Caco-2 (cell line): ENCODE measurements around the gene TIMM13. TPM values are rescaled to one million over a fixed set of nuclear protein-coding genes. Genes with fewer than 3 reads are reported as not detected.

Experiments
- BruUV-seq: library from RNA; stranded (reverse); fragments of 400-500 nt; replicated peaks from 2 replicates; lab custom pipeline; 2021; lab: Mats Ljungman, UMichigan
- CTCF ChIA-PET: fragments of 300-600 bp; sonication (Branson Sonifier 250); formaldehyde crosslinking; loops from one replicate; lab custom pipeline; 2022; ENCODE audit warnings: antibody characterized with exemption; lab: Charles Lee
- POLR2A ChIA-PET: fragments of 300-600 bp; sonication (Branson Sonifier 250); formaldehyde crosslinking; loops from one replicate; lab custom pipeline; 2022; ENCODE audit warnings: antibody characterized with exemption; lab: Charles Lee
- DNase-seq, 2 experiments: peaks; one replicate each; pipeline versions ENCODE4 v3.0.0 to v3.0.0-alpha.2; 2020 to 2022
- H3K27me3 ChIP-seq: replicated peaks from 2 replicates; pipeline ENCODE4 v1.6.0; 2011; ENCODE audit warnings: low read length; ENCODE audit not compliant: control insufficient read depth, insufficient read depth
- H3K36me3 ChIP-seq: 2 replicates; pipeline ENCODE4 v1.5.1; 2011; ENCODE audit warnings: low read length; ENCODE audit not compliant: control insufficient read depth, insufficient read depth
- H3K4me1 ChIP-seq: fragments of 250-450 bp; sonication (Bioruptor Pico); 2 replicates; pipeline ENCODE4 v1.5.1; 2020; ENCODE audit warnings: mild to moderate bottlenecking
- H3K4me3 ChIP-seq: 2 replicates; pipeline ENCODE4 v1.5.1; 2011; ENCODE audit warnings: low read depth, mild to moderate bottlenecking, control low read depth, low read length
- H3K9me3 ChIP-seq: fragments of 250-450 bp; sonication (Bioruptor Pico); 2 replicates; pipeline ENCODE4 v1.5.1; 2020; ENCODE audit warnings: mild to moderate bottlenecking, moderate library complexity
- H3K27ac Mint-ChIP-seq: one replicate; pipeline ENCODE4 v1.8.0; 2022; ENCODE audit warnings: mixed read lengths; ENCODE audit not compliant: unreplicated experiment
- H3K27me3 Mint-ChIP-seq: one replicate; pipeline ENCODE4 v1.8.0; 2022; ENCODE audit warnings: mixed read lengths; ENCODE audit not compliant: insufficient read depth, unreplicated experiment
- H3K36me3 Mint-ChIP-seq: one replicate; pipeline ENCODE4 v1.8.0; 2022; ENCODE audit warnings: mild to moderate bottlenecking, mixed read lengths; ENCODE audit not compliant: insufficient read depth, unreplicated experiment
- H3K4me1 Mint-ChIP-seq: one replicate; pipeline ENCODE4 v1.8.0; 2022; ENCODE audit warnings: low read depth, mixed read lengths; ENCODE audit not compliant: unreplicated experiment
- H3K4me3 Mint-ChIP-seq: one replicate; pipeline ENCODE4 v1.8.0; 2022; ENCODE audit warnings: mild to moderate bottlenecking, moderate library complexity, mixed read lengths; ENCODE audit not compliant: unreplicated experiment
- H3K9me3 Mint-ChIP-seq: one replicate; pipeline ENCODE4 v1.8.0; 2022; ENCODE audit warnings: mixed read lengths; ENCODE audit not compliant: unreplicated experiment
- intact Hi-C: fragments of 100-400 bp; cut with micrococcal nuclease; formaldehyde crosslinking; loops from one replicate; pipeline ENCODE4 v1.10.0; 2022; ENCODE audit not compliant: unreplicated experiment
- total RNA-seq: library from RNA; stranded (reverse); gene quantifications from 2 replicates; pipeline ENCODE4 v1.2.3, GENCODE V29; 2022
- TF ChIP-seq, protein P1 (sequence below), 2 experiments: fragments of 200-600 bp in 1 of 2; IDR thresholded peaks; 1 replicate in 1 of 2; 2 replicates in 1 of 2; pipeline versions ENCODE4 v1.5.1 to v1.8.0; 2011 to 2022; ENCODE audit warnings: antibody characterized with exemption in 1 of 2, control low read depth in 1 of 2, inconsistent platforms in 1 of 2, low read depth in 1 of 2, low read length in 1 of 2, mild to moderate bottlenecking in 1 of 2, moderate library complexity in 1 of 2; ENCODE audit not compliant: insufficient read depth in 1 of 2, severe bottlenecking in 1 of 2, unreplicated experiment in 1 of 2

The TIMM13 gene
- total RNA-seq, 1 experiment from 2014 or later = 200 TPM

DNA sequence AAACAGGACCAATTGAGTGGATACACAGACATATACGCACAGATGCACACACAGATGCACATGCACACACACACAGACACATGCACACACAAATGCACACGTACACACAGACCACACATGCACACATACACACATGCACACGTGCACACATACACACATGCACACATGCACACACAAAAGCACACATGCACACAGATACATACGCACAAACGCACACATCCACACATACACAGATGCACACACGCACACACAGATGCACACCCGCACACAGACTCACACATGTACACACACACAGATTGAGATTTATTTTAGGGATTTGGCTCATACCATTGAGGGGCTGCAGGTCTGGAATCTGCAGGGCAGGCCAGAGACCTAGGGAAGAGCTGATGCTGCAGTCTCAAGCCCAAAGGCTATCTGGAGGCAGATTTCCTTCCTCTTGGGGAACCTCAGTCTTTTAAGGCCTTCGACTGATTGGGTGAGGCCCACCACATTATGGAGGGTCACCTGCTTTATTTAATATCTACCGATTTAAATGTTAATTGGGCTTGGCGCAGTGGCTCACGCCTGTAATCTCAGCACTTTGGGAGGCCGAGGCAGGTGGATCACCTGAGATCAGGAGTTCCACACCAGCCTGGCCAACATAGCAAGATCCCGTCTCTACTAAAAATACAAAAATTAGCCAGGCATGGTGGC lies 44.7 kb downstream of the TIMM13 start:
- peaks cover 5% of the 10 kb centered on the region; the same call in 1 of the 2 replicates for H3K4me1 ChIP-seq
- TF ChIP-seq, protein P1, sequence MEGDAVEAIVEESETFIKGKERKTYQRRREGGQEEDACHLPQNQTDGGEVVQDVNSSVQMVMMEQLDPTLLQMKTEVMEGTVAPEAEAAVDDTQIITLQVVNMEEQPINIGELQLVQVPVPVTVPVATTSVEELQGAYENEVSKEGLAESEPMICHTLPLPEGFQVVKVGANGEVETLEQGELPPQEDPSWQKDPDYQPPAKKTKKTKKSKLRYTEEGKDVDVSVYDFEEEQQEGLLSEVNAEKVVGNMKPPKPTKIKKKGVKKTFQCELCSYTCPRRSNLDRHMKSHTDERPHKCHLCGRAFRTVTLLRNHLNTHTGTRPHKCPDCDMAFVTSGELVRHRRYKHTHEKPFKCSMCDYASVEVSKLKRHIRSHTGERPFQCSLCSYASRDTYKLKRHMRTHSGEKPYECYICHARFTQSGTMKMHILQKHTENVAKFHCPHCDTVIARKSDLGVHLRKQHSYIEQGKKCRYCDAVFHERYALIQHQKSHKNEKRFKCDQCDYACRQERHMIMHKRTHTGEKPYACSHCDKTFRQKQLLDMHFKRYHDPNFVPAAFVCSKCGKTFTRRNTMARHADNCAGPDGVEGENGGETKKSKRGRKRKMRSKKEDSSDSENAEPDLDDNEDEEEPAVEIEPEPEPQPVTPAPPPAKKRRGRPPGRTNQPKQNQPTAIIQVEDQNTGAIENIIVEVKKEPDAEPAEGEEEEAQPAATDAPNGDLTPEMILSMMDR (IDR thresholded peaks at IDR 0.05; ENCODE audit: insufficient read depth in 1 of 2, low read depth in 1 of 2, low read length in 1 of 2, severe bottlenecking in 1 of 2, unreplicated experiment in 1 of 2) = no peak
- DNase-seq = no peak
- Mint-ChIP-seq H3K9me3 (peaks cover 19% of the 10 kb centered on the region), H3K27me3 (no peaks in the 10 kb centered on the region), H3K27ac (no peak overlapping the region), H3K36me3 (peaks cover 10% of the 10 kb centered on the region), H3K4me3 (no peak overlapping the region), H3K4me1 (peaks cover 5% of the 10 kb centered on the region)
- no TSS peak for BruUV-seq
- CTCF ChIA-PET = no interaction called here
- POLR2A ChIA-PET = no interaction called here
- H3K27me3 ChIP-seq = no peaks in the 10 kb centered on the region
- intact Hi-C loops = no loop called here
- H3K9me3 ChIP-seq = peaks cover 12% of the 10 kb centered on the region
- H3K4me3 ChIP-seq = no peak overlapping the region
- H3K36me3 ChIP-seq = no peaks in the 10 kb centered on the region

- DNase-seq = no peak
- no peak overlapping the region for H3K4me3 Mint-ChIP-seq
- H3K27me3 Mint-ChIP-seq = no peaks in the 10 kb centered on the region
- H3K4me1 Mint-ChIP-seq = peaks cover 5% of the 10 kb centered on the region
- intact Hi-C loops = no loop called here
- peaks cover 19% of the 10 kb centered on the region for H3K9me3 Mint-ChIP-seq
- BruUV-seq = no TSS peak
- ChIA-PET CTCF (interaction anchor here (0.6 kb wide), 1 partner anchor 119 kb away, joined by 5 read pairs; no protein-coding TSS in a partner anchor), POLR2A (no interaction called here)
- peaks cover 9% of the 10 kb centered on the region for H3K36me3 Mint-ChIP-seq
- no peak overlapping the region for H3K4me3 ChIP-seq
- no peak overlapping the region for H3K27ac Mint-ChIP-seq
- peaks cover 5% of the 10 kb centered on the region; the same call in 1 of the 2 replicates for H3K4me1 ChIP-seq
- H3K9me3 ChIP-seq = peaks cover 13% of the 10 kb centered on the region
- H3K27me3 ChIP-seq = no peaks in the 10 kb centered on the region
- TF ChIP-seq, protein P1 (IDR thresholded peaks at IDR 0.05; ENCODE audit: insufficient read depth in 1 of 2, low read depth in 1 of 2, low read length in 1 of 2, severe bottlenecking in 1 of 2, unreplicated experiment in 1 of 2) = no peak
- H3K36me3 ChIP-seq = no peaks in the 10 kb centered on the region
These were observed 46.1 kb downstream of the TIMM13 start for GRCh38 chr19:2381148-2381820.

GRCh38 chr19:2380567-2380966 lies 46.8 kb downstream of the TIMM13 start:
- H3K4me1 Mint-ChIP-seq = peaks cover 4% of the 10 kb centered on the region
- TF ChIP-seq, protein P1 (IDR thresholded peaks at IDR 0.05; ENCODE audit: insufficient read depth in 1 of 2, low read depth in 1 of 2, low read length in 1 of 2, severe bottlenecking in 1 of 2, unreplicated experiment in 1 of 2) = no peak
- Histone ChIP-seq H3K4me1 (peaks cover 4% of the 10 kb centered on the region; the same call in 1 of the 2 replicates), H3K9me3 (peaks cover 13% of the 10 kb centered on the region), H3K27me3 (no peaks in the 10 kb centered on the region), H3K36me3 (no peaks in the 10 kb centered on the region), H3K4me3 (no peak overlapping the region)
- CTCF ChIA-PET = interaction anchor here (0.6 kb wide), 1 partner anchor 120 kb away, joined by 5 read pairs; no protein-coding TSS in a partner anchor
- POLR2A ChIA-PET = no interaction called here
- no peak overlapping the region for H3K4me3 Mint-ChIP-seq
- H3K27me3 Mint-ChIP-seq = no peaks in the 10 kb centered on the region
- no peak for DNase-seq
- no peak overlapping the region for H3K27ac Mint-ChIP-seq
- intact Hi-C loops = no loop called here
- BruUV-seq = no TSS peak
- peaks cover 9% of the 10 kb centered on the region for H3K36me3 Mint-ChIP-seq
- H3K9me3 Mint-ChIP-seq = peaks cover 19% of the 10 kb centered on the region
